K562 (cell line): Measurements from ENCODE around the gene TOM1. TPM values are rescaled to one million over a fixed set of nuclear protein-coding genes. Genes with fewer than 3 reads are reported as not detected.

Experiments used
- ATAC-seq: fragments of 200-7000 bp; cut with Tn5 transposase; 3 replicates; pipeline ENCODE4 v1.9.1; 2020; ENCODE audit warnings: moderate library complexity
- BruUV-seq: library from RNA; stranded (reverse); fragments of 400-500 nt; replicated peaks from 2 replicates; lab custom pipeline; 2021; lab: Mats Ljungman, UMichigan
- CTCF ChIA-PET: fragments of 300-600 bp; formaldehyde crosslinking; extraction: SDS; loops from one replicate; lab custom pipeline; 2021; ENCODE audit warnings: low intra/inter-chr PET ratio; lab: Yijun Ruan, JAX
- POLR2A ChIA-PET: fragments of 300-600, 350-650 bp; sonication (Branson Sonifier 250); formaldehyde crosslinking; extraction: SDS; loops from one replicate; lab custom pipeline; 2021; ENCODE audit warnings: antibody characterized with exemption, inconsistent platforms; lab: Yijun Ruan, JAX
- DNase-seq, 4 experiments: peaks; one replicate each; pipeline versions ENCODE4 v3.0.0 to v3.0.0-alpha.2; 2011 to 2018; ENCODE audit warnings: low spot score in 3 of 4, mixed read lengths in 3 of 4; ENCODE audit errors: extremely low read depth in 1 of 4
- FAIRE-seq: peaks from 2 replicates; lab custom pipeline; 2011; peaks lifted over from hg19 to GRCh38; lab: Jason Lieb, UNC
- H2AFZ ChIP-seq: 2 replicates; pipeline ENCODE4 v1.6.0; 2011; ENCODE audit warnings: low read depth, low read length, control low read depth, inconsistent platforms
- H3K27ac ChIP-seq: fragments of 200-600 bp; 3 replicates; pipeline ENCODE4 v1.8.0; 2011; ENCODE audit warnings: low read depth, mild to moderate bottlenecking, control low read depth, inconsistent platforms, low read length, moderate library complexity, mixed read lengths; ENCODE audit errors: extremely low read depth
- H3K27me3 ChIP-seq, 2 experiments: fragments of 300-600 bp in 1 of 2; 2 replicates in 1 of 2; 3 replicates in 1 of 2; pipeline versions ENCODE4 v1.6.0 to v1.8.0; 2011; ENCODE audit warnings: inconsistent platforms in 2 of 2, low read length in 2 of 2, mild to moderate bottlenecking in 1 of 2, mixed read lengths in 1 of 2, moderate library complexity in 1 of 2; ENCODE audit not compliant: control insufficient read depth in 2 of 2, insufficient read depth in 2 of 2
- H3K36me3 ChIP-seq: fragments of 300-600 bp; 3 replicates; pipeline ENCODE4 v1.8.0; 2011; ENCODE audit warnings: mild to moderate bottlenecking, low read length, inconsistent platforms; ENCODE audit not compliant: control insufficient read depth, insufficient read depth
- H3K4me1 ChIP-seq, 2 experiments: fragments of 200-600 bp in 1 of 2; replicated peaks in 1 of 2; 2 replicates in 1 of 2; 3 replicates in 1 of 2; pipeline versions ENCODE4 v1.5.1 to v1.8.0; 2011; ENCODE audit warnings: inconsistent platforms in 2 of 2, low read length in 2 of 2, mild to moderate bottlenecking in 1 of 2, mixed read lengths in 1 of 2, moderate library complexity in 1 of 2; ENCODE audit not compliant: control insufficient read depth in 2 of 2, insufficient read depth in 2 of 2
- H3K4me2 ChIP-seq: 2 replicates; pipeline ENCODE4 v1.6.1; 2011; ENCODE audit warnings: low read length, control low read depth, inconsistent platforms, mixed read lengths; ENCODE audit not compliant: insufficient read depth
- H3K4me3 ChIP-seq: fragments of 200-600 bp; sonication (generic), shearing (Covaris generic); 2 replicates; pipeline ENCODE4 v1.5.1; 2016; ENCODE audit warnings: control low read depth, inconsistent platforms
- H3K79me2 ChIP-seq: fragments of 200-600 bp; 3 replicates; pipeline ENCODE4 v1.8.0; 2011; ENCODE audit warnings: low read length, inconsistent platforms; ENCODE audit not compliant: control insufficient read depth, insufficient read depth
- H3K9ac ChIP-seq, 2 experiments: 2 replicates each; pipeline versions ENCODE4 v1.6.0 to v1.6.1; 2011; ENCODE audit warnings: low read depth in 2 of 2, low read length in 2 of 2, control low read depth in 1 of 2, inconsistent platforms in 1 of 2, mild to moderate bottlenecking in 1 of 2, mixed read lengths in 1 of 2; ENCODE audit not compliant: insufficient read depth in 1 of 2
- H3K9me1 ChIP-seq: one replicate; pipeline ENCODE4 v1.6.0; 2011; ENCODE audit warnings: inconsistent platforms, mild to moderate bottlenecking, low read length, moderate library complexity; ENCODE audit not compliant: control insufficient read depth, insufficient read depth
- H3K9me3 ChIP-seq: replicated peaks from 2 replicates; pipeline ENCODE4 v1.5.1; 2011; ENCODE audit warnings: low read depth, low read length, inconsistent platforms; ENCODE audit not compliant: control insufficient read depth, insufficient read depth
- H4K20me1 ChIP-seq: replicated peaks from 2 replicates; pipeline ENCODE4 v1.6.1; 2011; ENCODE audit warnings: low read length, inconsistent platforms, mixed read lengths; ENCODE audit not compliant: control insufficient read depth, insufficient read depth
- ARID2 ChIP-seq: fragments of 450-650 bp; IDR thresholded peaks from 2 replicates; pipeline ENCODE4 v1.6.1; 2017; ENCODE audit warnings: antibody characterized with exemption, mild to moderate bottlenecking
- NCOA1 ChIP-seq: fragments of 450-650 bp; IDR thresholded peaks from 2 replicates; pipeline ENCODE4 v1.6.1; 2016; ENCODE audit warnings: low read depth
- RB1 ChIP-seq: fragments of 450-650 bp; IDR thresholded peaks from 2 replicates; pipeline ENCODE4 v1.6.1; 2017; ENCODE audit warnings: low read depth, mild to moderate bottlenecking
- RUNX1 ChIP-seq: sonication (generic); IDR thresholded peaks from 2 replicates; pipeline ENCODE4 v1.6.1; 2016; ENCODE audit warnings: antibody characterized with exemption, low read depth
- SIN3A ChIP-seq, 2 experiments: fragments of 150-350 bp in 1 of 2; IDR thresholded peaks; 2 replicates each; pipeline ENCODE4 v1.6.1; 2011 to 2016; ENCODE audit warnings: borderline replicate concordance in 2 of 2, low read depth in 2 of 2, low read length in 2 of 2, mild to moderate bottlenecking in 2 of 2, moderate library complexity in 2 of 2; ENCODE audit not compliant: control insufficient read depth in 1 of 2
- ZNF41 ChIP-seq: fragments of 250-450 bp; sonication (Bioruptor Pico); conservative IDR thresholded peaks from 2 replicates; pipeline ENCODE4 v1.4.0; 2020; ENCODE audit warnings: mild to moderate bottlenecking
- WGBS: fragments of 100-300 bp; shearing (Covaris generic); methylation state at CpG from one replicate; pipeline ENCODE4 v1.1.6; 2016; ENCODE audit warnings: low coverage, mixed read lengths; ENCODE audit not compliant: insufficient coverage; ENCODE audit errors: missing lambda C conversion rate; 5-methylcytosine and 5-hydroxymethylcytosine counted together
- in situ Hi-C: fragments of 300-500 bp; cut with MboI; formaldehyde crosslinking; loops from 4 replicates; pipeline ENCODE4 v1.15.0; 2018; ENCODE audit warnings: inconsistent platforms, mixed read lengths
- intact Hi-C: fragments of 100-400 bp; cut with micrococcal nuclease; formaldehyde crosslinking; loops from 2 replicates; pipeline ENCODE4 v1.14.2; 2022
- polyA plus RNA-seq, 8 experiments: library from polyadenylated mRNA; depleted of rRNA in 4 of 8; stranded (reverse) in 5 of 8; unstranded in 3 of 8; fragments of >200 nt; fragmentation: Nextera tagmentation in 2 of 8; fragmentation: Illumina TruSeq in 1 of 8; extraction: Ambion mirVana in 2 of 8; extraction: Trizol in 1 of 8; gene quantifications; 2 replicates each; pipeline versions ENCODE4 v1.2.1 to v1.2.3, GENCODE V29; 2011 to 2014; ENCODE audit warnings: inconsistent platforms in 1 of 8, missing spikeins in 1 of 8
- total RNA-seq, 7 experiments: library from RNA; depleted of rRNA in 6 of 7; stranded (reverse); fragments of >200 nt in 6 of 7; fragmentation: Illumina TruSeq in 2 of 7; extraction: Trizol in 2 of 7; gene quantifications; 2 replicates each; pipeline versions ENCODE4 v1.2.1 to v1.2.3, GENCODE V29; 2011 to 2021; ENCODE audit warnings: low replicate concordance in 1 of 7

The TOM1 gene
- total and polyA plus RNA-seq, 9 of the 15 experiments (the other 6 are each of a cell fraction or from before 2014, with no cell fraction given): 0.64 to 20.6 (median 12.0) TPM

DNA sequence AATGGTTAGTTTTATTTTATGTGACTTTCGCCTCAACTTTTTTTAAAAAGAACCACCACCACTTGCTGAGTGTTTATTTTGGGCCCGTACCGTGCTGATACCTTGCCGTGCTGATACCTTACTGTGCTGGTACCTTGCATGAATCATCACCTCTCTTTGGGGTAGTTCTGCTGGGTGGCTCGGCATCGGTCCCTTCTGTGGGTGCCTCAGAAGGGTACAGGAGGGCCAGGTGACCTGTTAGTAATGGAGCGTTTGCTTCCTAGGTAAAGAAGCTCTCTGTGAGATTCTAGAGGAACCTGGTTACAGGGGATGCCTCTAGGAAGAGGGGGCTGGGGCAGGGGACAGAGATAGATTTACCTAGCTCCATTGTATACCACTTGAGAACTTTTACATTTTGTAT, 17.1 kb downstream of the TOM1 start (continued):
- no peak for TF ChIP-seq SIN3A (IDR thresholded peaks at IDR 0.05; ENCODE audit: borderline replicate concordance in 2 of 2, control insufficient read depth in 1 of 2, low read depth in 2 of 2, low read length in 2 of 2)
- no peak for TF ChIP-seq ZNF41 (CRISPR knock-in tag)
- TF ChIP-seq, all 486 proteins: peak for 0

DNA sequence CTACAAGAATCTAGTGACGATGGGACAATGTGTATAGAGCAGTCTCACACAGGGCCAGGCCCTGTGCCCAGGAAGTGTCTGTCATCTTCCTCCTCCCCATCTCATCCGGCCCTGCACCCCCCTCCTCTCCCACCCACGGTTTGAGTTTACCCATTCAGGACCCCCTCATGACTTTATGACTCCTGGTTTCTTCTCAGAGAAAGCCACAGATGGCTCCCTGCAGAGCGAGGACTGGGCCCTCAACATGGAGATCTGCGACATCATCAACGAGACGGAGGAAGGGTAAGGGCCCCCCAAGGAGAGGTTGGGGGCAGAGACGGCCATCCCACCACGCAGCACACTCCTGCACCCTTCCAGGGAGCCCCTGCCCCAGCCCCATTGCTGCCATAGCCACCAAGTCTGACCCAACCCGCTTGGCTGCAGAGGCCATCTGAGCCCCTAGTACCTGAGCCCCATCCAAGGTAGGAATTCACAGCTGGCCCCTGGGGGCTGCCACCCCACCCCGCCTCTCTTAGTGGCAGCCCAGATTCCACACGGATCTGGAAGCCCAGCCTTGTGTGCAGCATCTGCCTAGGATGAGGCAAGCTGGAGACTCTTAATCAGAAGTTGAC, 18.1 kb downstream of the TOM1 start:
- DNase-seq: no peak
- intact Hi-C loops: no loop called here
- POLR2A ChIA-PET: interaction anchor here (0.7 kb wide), 1 partner anchor 8 kb away, joined by 3 read pairs; no protein-coding TSS in a partner anchor
- peaks cover 11% of the 10 kb centered on the region; the same call in 1 of the 3 replicates for H3K36me3 ChIP-seq
- H3K79me2 ChIP-seq: no peaks in the 10 kb centered on the region
- H3K9ac ChIP-seq: no peak overlapping the region
- H3K9me3 ChIP-seq: no peaks in the 10 kb centered on the region
- H3K4me3 ChIP-seq: no peak overlapping the region
- no peak overlapping the region for H2AFZ ChIP-seq
- BruUV-seq: no TSS peak
- no peak overlapping the region for H3K4me2 ChIP-seq
- no peaks in the 10 kb centered on the region for H3K27me3 ChIP-seq
- peaks cover 0 to 3% of the 10 kb centered on the region in 2 experiments; a peak in 2 of 5 replicates for H3K4me1 ChIP-seq
- H3K27ac ChIP-seq: no peak overlapping the region
- WGBS: 56% methylated on average over 4 of the region's 12 CpGs
- TF ChIP-seq ARID2 (no peak), NCOA1 (no peak), RB1 (no peak), RUNX1 (no peak)
- TF ChIP-seq, all 486 proteins: peak for 0
- no peaks in the 10 kb centered on the region for H4K20me1 ChIP-seq
- ATAC-seq (no peak), FAIRE-seq (no peak)
- in situ Hi-C loops: no loop called here
- CTCF ChIA-PET: no interaction called here
- H3K9me1 ChIP-seq: no peaks in the 10 kb centered on the region
